Upper lobe of right lung (tissue), 1 donor: ENCODE measurements around the gene PLD4. TPM values are rescaled to one million over a fixed set of nuclear protein-coding genes. Genes with fewer than 3 reads are reported as not detected.
"Not testable (repeated sequence)": the region's sequence is repeated elsewhere in the genome, so short reads cannot be mapped to it uniquely, and the experiment has no call there.

ENCODE experiments used
- ATAC-seq: fragments of 200-7000 bp; cut with Tn5 transposase; one replicate; pipeline ENCODE4 v1.9.1; 2020; ENCODE audit warnings: mild to moderate bottlenecking, moderate library complexity
- DNase-seq: peaks from one replicate; pipeline ENCODE4 v3.0.0-alpha.2; 2020
- H3K27ac ChIP-seq: fragments of 200-600 bp; one replicate; pipeline ENCODE4 v1.8.0; 2022
- H3K27me3 ChIP-seq: fragments of 200-600 bp; one replicate; pipeline ENCODE4 v1.8.0; 2022; ENCODE audit warnings: mild to moderate bottlenecking
- H3K36me3 ChIP-seq: fragments of 200-600 bp; one replicate; pipeline ENCODE4 v1.8.0; 2022
- H3K4me1 ChIP-seq: fragments of 200-600 bp; one replicate; pipeline ENCODE4 v1.8.0; 2022
- H3K4me3 ChIP-seq: fragments of 200-600 bp; one replicate; pipeline ENCODE4 v1.8.0; 2022; ENCODE audit warnings: mild to moderate bottlenecking
- H3K9me3 ChIP-seq: fragments of 200-600 bp; one replicate; pipeline ENCODE4 v1.8.0; 2022
- CTCF ChIP-seq: fragments of 200-600 bp; IDR thresholded peaks from one replicate; pipeline ENCODE4 v1.8.0; 2022; ENCODE audit warnings: antibody characterized with exemption
- intact Hi-C: fragments of 100-400 bp; cut with DNase I; formaldehyde crosslinking; loops from one replicate; pipeline ENCODE4 v1.11.0; 2022
- total RNA-seq: library from RNA; stranded (reverse); fragmentation: NEBNext Ultra II Directional; extraction: Animal tissue kit (Norgen Biotek cat#: 25700); gene quantifications from one replicate; pipeline ENCODE4 v1.2.1, GENCODE V29; 2021
- donor health status: DM: no; HTN: yes; CAD: no; lungs with severe emphysema.

Gene PLD4
- total RNA-seq, 1 donor from 2014 or later = 3.1 TPM

- intact Hi-C loops = no loop called here
- DNase-seq (no peak), ATAC-seq (no peak)
- H3K4me3 ChIP-seq = no peak overlapping the region
- H3K9me3 ChIP-seq = no peaks in the 10 kb centered on the region
- no peak overlapping the region for H3K27ac ChIP-seq
- H3K27me3 ChIP-seq = peaks cover 5% of the 10 kb centered on the region
- no peaks in the 10 kb centered on the region for H3K36me3 ChIP-seq
- H3K4me1 ChIP-seq = no peaks in the 10 kb centered on the region
- no peak for TF ChIP-seq CTCF
Observed at GRCh38 chr14:104900639-104901512, 23.8 kb upstream of the PLD4 start.

GRCh38 chr14:104903990-104904389 lies 20.7 kb upstream of the PLD4 start:
- ATAC-seq = no peak
- Histone ChIP-seq H3K27me3 (peaks cover 5% of the 10 kb centered on the region), H3K36me3 (no peaks in the 10 kb centered on the region), H3K4me3 (no peak overlapping the region), H3K9me3 (no peaks in the 10 kb centered on the region), H3K4me1 (no peaks in the 10 kb centered on the region), H3K27ac (no peak overlapping the region)
- DNase-seq = no peak
- no peak for TF ChIP-seq CTCF
- intact Hi-C loops = no loop called here

DNA sequence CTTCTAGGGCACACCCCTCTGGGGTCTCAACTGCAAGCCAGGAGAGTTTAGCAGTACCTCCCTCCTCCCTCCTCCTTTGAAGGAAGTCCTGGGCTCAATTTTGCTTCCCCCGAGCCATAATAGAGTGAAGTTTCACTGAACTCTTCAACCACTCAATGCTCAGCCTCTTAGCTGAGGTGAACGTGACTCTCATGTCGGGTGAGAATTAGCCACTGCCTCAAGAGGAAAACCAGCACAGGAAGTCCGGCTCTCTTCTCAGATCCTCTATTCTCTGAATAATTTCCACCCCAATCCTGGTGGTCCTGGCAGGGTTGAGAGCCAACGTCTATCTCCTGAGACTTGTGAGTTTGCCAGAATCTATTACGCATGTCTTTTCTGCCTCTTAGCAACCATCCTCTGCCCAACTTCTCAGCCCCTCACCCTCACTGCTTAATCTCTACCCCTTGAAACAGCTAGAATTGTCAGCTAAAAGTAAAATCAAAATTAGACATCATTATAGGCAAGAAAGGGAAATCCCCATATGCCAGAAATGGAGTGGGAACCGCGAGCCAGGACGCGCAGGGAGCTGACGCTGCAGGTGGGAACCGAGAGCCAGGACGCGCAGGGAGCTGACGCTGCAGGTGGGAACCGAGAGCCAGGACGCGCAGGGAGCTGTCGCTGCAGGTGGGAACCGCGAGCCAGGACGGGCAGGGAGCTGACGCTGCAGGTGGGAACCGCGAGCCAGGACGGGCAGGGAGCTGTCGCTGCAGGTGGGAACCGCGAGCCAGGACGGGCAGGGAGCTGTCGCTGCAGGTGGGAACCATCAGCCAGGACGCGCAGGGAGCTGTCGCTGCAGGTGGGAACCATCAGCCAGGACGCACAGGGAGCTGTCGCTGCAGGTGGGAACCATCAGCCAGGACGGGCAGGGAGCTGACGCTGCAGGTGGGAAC lies 19.8 kb upstream of the PLD4 start:
- H3K36me3 ChIP-seq, H3K9me3 ChIP-seq, intact Hi-C loops, H3K4me3 ChIP-seq, H3K4me1 ChIP-seq, ATAC-seq, H3K27ac ChIP-seq, H3K27me3 ChIP-seq, DNase-seq: not testable (repeated sequence)

DNA sequence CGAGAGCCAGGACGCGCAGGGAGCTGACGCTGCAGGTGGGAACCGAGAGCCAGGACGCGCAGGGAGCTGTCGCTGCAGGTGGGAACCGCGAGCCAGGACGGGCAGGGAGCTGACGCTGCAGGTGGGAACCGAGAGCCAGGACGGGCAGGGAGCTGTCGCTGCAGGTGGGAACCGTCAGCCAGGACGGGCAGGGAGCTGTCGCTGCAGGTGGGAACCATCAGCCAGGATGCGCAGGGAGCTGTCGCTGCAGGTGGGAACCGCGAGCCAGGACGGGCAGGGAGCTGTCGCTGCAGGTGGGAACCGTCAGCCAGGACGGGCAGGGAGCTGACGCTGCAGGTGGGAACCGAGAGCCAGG lies 19.1 kb upstream of the PLD4 start:
- H3K4me3 ChIP-seq, DNase-seq, intact Hi-C loops, H3K36me3 ChIP-seq, H3K9me3 ChIP-seq, H3K4me1 ChIP-seq, H3K27me3 ChIP-seq, H3K27ac ChIP-seq, ATAC-seq: not testable (repeated sequence)

DNA sequence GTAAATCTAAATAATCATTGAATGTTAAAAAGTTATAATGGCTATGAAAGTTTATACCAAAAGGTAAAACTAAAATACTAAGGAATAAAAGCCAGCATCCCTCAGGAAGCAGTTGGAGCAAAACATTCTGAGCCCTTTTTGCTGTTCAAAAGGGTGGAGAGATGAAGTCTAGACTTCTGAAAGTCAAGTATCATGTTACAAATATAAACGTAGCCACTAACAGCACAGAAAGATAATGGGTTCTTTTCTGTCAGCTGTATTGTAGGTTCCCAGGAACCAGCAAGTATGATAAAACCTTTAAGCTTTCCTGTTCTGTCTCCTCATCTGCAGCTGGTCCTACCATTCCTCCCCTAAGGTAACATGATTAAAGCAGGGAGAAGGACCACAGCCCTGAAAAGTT lies 16.4 kb upstream of the PLD4 start:
- no peaks in the 10 kb centered on the region for H3K9me3 ChIP-seq
- ATAC-seq (no peak), DNase-seq (no peak)
- no peaks in the 10 kb centered on the region for H3K36me3 ChIP-seq
- no peak for TF ChIP-seq CTCF
- intact Hi-C loops = no loop called here
- no peak overlapping the region for H3K4me3 ChIP-seq
- H3K27ac ChIP-seq = no peak overlapping the region
- peaks cover 5% of the 10 kb centered on the region for H3K27me3 ChIP-seq
- no peaks in the 10 kb centered on the region for H3K4me1 ChIP-seq

DNA sequence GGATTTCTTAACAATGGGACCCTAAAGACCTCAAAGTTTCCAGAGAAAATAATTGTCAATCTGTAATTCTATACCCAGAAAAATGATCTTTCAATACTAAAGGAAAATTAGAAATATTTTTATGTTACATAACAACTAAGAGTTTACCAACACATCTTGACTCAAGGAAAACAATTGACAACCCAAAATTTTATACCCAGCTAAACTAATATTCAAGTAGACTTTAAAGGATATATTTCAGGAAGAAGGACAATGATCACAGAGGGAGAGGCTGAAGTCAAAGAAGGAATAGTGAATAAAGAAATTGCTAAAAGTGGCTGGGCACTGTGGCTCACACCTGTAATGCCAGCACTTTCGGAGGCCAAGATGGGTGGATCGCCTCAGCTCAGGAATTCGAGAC lies 12.6 kb upstream of the PLD4 start:
- intact Hi-C loops = no loop called here
- Histone ChIP-seq H3K27me3 (no peaks in the 10 kb centered on the region), H3K4me1 (no peaks in the 10 kb centered on the region), H3K36me3 (no peaks in the 10 kb centered on the region), H3K27ac (no peak overlapping the region), H3K4me3 (no peak overlapping the region), H3K9me3 (no peaks in the 10 kb centered on the region)
- TF ChIP-seq CTCF = no peak
- no peak for DNase-seq
- no peak for ATAC-seq
